GM13977 (cell line): ENCODE results near the gene SLC37A1.
"Not testable (repeated sequence)": the region's sequence is repeated elsewhere in the genome, so short reads cannot be mapped to it uniquely, and the experiment has no call there.

Source experiments
- DNase-seq: peaks from one replicate; pipeline ENCODE4 v3.0.0; 2012; ENCODE audit warnings: low spot score
- in situ Hi-C: fragments of 300-500 bp; cut with MboI; formaldehyde crosslinking; loops from one replicate; pipeline ENCODE4 v1.12.0; 2022; ENCODE audit warnings: low sequenced_read_pairs, low pct_unique_long_range_greater_than_20kb, mixed read lengths, inconsistent platforms; ENCODE audit not compliant: unreplicated experiment
- TF ChIP-seq, protein P1 (sequence below): IDR thresholded peaks from 2 replicates; pipeline ENCODE4 v1.5.1; 2012; ENCODE audit warnings: mild to moderate bottlenecking, control low read depth; ENCODE audit not compliant: insufficient read depth; ENCODE audit errors: extremely low read depth, missing control alignments

The SLC37A1 gene

DNA sequence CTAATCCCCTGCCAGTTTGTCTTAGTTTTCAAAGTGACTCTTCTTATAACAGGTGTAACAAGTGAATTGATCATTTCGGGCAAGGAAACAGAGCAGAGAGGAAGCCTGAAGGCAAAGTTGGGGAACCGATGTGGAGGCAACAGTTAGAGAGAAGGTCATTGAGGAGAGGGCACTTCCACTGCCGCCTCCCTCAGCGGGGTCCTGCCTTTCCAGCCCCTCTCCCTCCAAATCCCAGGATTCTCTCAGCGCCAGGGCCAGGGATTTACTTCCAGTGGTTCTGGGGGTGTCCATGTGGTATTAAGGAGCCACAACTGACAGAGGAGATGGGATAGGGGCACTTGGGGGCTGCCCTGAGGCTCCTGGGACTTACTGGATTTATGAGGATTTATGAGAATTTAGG is 100.1 kb downstream of the SLC37A1 start:
- DNase-seq: no peak
- in situ Hi-C loops: no loop called here
- TF ChIP-seq, protein P1, sequence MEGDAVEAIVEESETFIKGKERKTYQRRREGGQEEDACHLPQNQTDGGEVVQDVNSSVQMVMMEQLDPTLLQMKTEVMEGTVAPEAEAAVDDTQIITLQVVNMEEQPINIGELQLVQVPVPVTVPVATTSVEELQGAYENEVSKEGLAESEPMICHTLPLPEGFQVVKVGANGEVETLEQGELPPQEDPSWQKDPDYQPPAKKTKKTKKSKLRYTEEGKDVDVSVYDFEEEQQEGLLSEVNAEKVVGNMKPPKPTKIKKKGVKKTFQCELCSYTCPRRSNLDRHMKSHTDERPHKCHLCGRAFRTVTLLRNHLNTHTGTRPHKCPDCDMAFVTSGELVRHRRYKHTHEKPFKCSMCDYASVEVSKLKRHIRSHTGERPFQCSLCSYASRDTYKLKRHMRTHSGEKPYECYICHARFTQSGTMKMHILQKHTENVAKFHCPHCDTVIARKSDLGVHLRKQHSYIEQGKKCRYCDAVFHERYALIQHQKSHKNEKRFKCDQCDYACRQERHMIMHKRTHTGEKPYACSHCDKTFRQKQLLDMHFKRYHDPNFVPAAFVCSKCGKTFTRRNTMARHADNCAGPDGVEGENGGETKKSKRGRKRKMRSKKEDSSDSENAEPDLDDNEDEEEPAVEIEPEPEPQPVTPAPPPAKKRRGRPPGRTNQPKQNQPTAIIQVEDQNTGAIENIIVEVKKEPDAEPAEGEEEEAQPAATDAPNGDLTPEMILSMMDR: no peak

- TF ChIP-seq, protein P1: no peak
- DNase-seq: no peak
- in situ Hi-C loops: no loop called here
Observed at GRCh38 chr21:42614396-42614795, 100.7 kb downstream of the SLC37A1 start.

GRCh38 chr21:42614811-42615351 is 101.2 kb downstream of the SLC37A1 start:
- peak; percentile 47 for DNase-seq
- TF ChIP-seq, protein P1: no peak
- in situ Hi-C loops: no loop called here

- in situ Hi-C loops, DNase-seq: not testable (repeated sequence)
Observed at GRCh38 chr21:42615377-42615776, 101.7 kb downstream of the SLC37A1 start.

- TF ChIP-seq, protein P1: no peak
- no peak for DNase-seq
- in situ Hi-C loops: no loop called here
Observed at GRCh38 chr21:42615924-42616323, 102.3 kb downstream of the SLC37A1 start.

GRCh38 chr21:42616446-42616845 is 102.8 kb downstream of the SLC37A1 start:
- DNase-seq: no peak
- in situ Hi-C loops: no loop called here
- TF ChIP-seq, protein P1: no peak

GRCh38 chr21:42616941-42617340 is 103.3 kb downstream of the SLC37A1 start:
- in situ Hi-C loops: no loop called here
- no peak for DNase-seq
- TF ChIP-seq, protein P1: no peak
